HepG2 (cell line): ENCODE results near the gene SYTL3. TPM values are rescaled to one million over a fixed set of nuclear protein-coding genes. Genes with fewer than 3 reads are reported as not detected.

ENCODE experiments used
- ATF2 ChIP-seq: sonication (generic); formaldehyde crosslinking; IDR thresholded peaks from 2 replicates; pipeline ENCODE4 v1.4.0; 2020; ENCODE audit warnings: missing genetic modification reagents
- FOXA1 ChIP-seq, 2 experiments: fragments of 450-650 bp in 1 of 2; sonication (generic) in 1 of 2; formaldehyde crosslinking in 1 of 2; IDR thresholded peaks; 2 replicates each; pipeline versions ENCODE4 v1.4.0 to v1.6.1; 2016 to 2020; ENCODE audit warnings: missing genetic modification reagents in 1 of 2
- FOXA3 ChIP-seq: IDR thresholded peaks from 2 replicates; pipeline ENCODE4 v1.6.1; 2016; ENCODE audit warnings: missing genetic modification reagents, missing compliant biosample characterization
- GFI1 ChIP-seq: sonication (generic); formaldehyde crosslinking; IDR thresholded peaks from 2 replicates; pipeline ENCODE4 v1.5.0; 2020; ENCODE audit warnings: missing genetic modification reagents, mild to moderate bottlenecking, borderline replicate concordance
- HOXA3 ChIP-seq: sonication (generic); formaldehyde crosslinking; IDR thresholded peaks from 2 replicates; pipeline ENCODE4 v1.5.0; 2020; ENCODE audit warnings: missing genetic modification reagents
- RBM22 ChIP-seq: fragments of 200-400 bp; formaldehyde crosslinking; optimal IDR thresholded peaks from 2 replicates; pipeline ENCODE3; 2017; ENCODE audit warnings: mild to moderate bottlenecking, low read length, moderate library complexity
- SAP130 ChIP-seq: IDR thresholded peaks from 2 replicates; pipeline ENCODE4 v1.6.1; 2016; ENCODE audit warnings: low read depth
- ZMYM2 ChIP-seq: sonication (generic); formaldehyde crosslinking; IDR thresholded peaks from 2 replicates; pipeline ENCODE4 v1.8.0; 2022; ENCODE audit warnings: mild to moderate bottlenecking, missing genetic modification reagents
- ZMYM4 ChIP-seq: sonication (generic); formaldehyde crosslinking; IDR thresholded peaks from 2 replicates; pipeline ENCODE4 v1.8.1; 2023; ENCODE audit warnings: mild to moderate bottlenecking, missing genetic modification reagents
- ZNF335 ChIP-seq: sonication (generic); formaldehyde crosslinking; IDR thresholded peaks from 2 replicates; pipeline ENCODE4 v1.4.0; 2020; ENCODE audit warnings: missing genetic modification reagents
- ZNF501 ChIP-seq: sonication (generic); formaldehyde crosslinking; IDR thresholded peaks from 2 replicates; pipeline ENCODE4 v1.5.1; 2020; ENCODE audit warnings: mild to moderate bottlenecking, moderate library complexity, missing genetic modification reagents
- ZNF687 ChIP-seq: sonication (generic); formaldehyde crosslinking; IDR thresholded peaks from 2 replicates; pipeline ENCODE4 v1.5.1; 2020; ENCODE audit warnings: mild to moderate bottlenecking, missing genetic modification reagents, moderate library complexity
- polyA plus RNA-seq, 8 experiments: library from polyadenylated mRNA; depleted of rRNA in 3 of 8; stranded (reverse) in 7 of 8; unstranded in 1 of 8; fragments of >200 nt; fragmentation: Illumina TruSeq in 4 of 8; extraction: Trizol in 4 of 8; gene quantifications; 2 replicates each; pipeline versions ENCODE4 v1.2.1 to v1.2.3, GENCODE V29; 2011 to 2016; ENCODE audit warnings: low read depth in 4 of 8, missing spikeins in 1 of 8, mixed read lengths in 1 of 8; ENCODE audit not compliant: insufficient read depth in 1 of 8
- total RNA-seq, 5 experiments: library from RNA; depleted of rRNA; stranded (reverse); fragments of >200 nt; fragmentation: Illumina TruSeq; extraction: Trizol; gene quantifications; 2 replicates each; pipeline ENCODE4 v1.2.3, GENCODE V29; 2016; ENCODE audit warnings: low read depth in 1 of 5
- TF ChIP-seq, protein P1 (sequence below): IDR thresholded peaks from 2 replicates; pipeline ENCODE4 v1.4.0; 2020; ENCODE audit warnings: mild to moderate bottlenecking, missing genetic modification reagents
- TF ChIP-seq, protein P2 (sequence below): sonication (generic); formaldehyde crosslinking; IDR thresholded peaks from 2 replicates; pipeline ENCODE4 v1.5.0; 2020; ENCODE audit warnings: missing genetic modification reagents

Gene SYTL3
- total and polyA plus RNA-seq, 2 of the 13 experiments (the other 11 are each of a cell fraction or from before 2014, with no cell fraction given), result 0.11 to 0.28 TPM

GRCh38 chr6:158629367-158630221 is 20.3 kb upstream of the SYTL3 start (continued):
- TF ChIP-seq ZMYM4 (CRISPR knock-in tag) (peak; percentile 88), ZMYM2 (0 out of 2 replicates have a peak, but pooled peaks have one; percentile 50), ZNF501 (0 out of 2 replicates have a peak, but pooled peaks have one; percentile 24), RBM22 (peak; percentile 79), SAP130 (CRISPR knock-in tag) (peak; percentile 60), ZNF687 (CRISPR knock-in tag) (peak; percentile 78), FOXA1 (IDR thresholded peaks at IDR 0.05) (no peak), FOXA1 (CRISPR knock-in tag; IDR thresholded peaks at IDR 0.05) (peak; percentile 52), HOXA3 (peak; percentile 79; the same call in 1 of the 2 replicates), FOXA3 (CRISPR knock-in tag) (peak; percentile 39), ATF2 (CRISPR knock-in tag) (peak; percentile 38; the same call in 1 of the 2 replicates), GFI1 (CRISPR knock-in tag) (no peak), ZNF335 (CRISPR knock-in tag) (0 out of 2 replicates have a peak, but pooled peaks have one; percentile 55)
- TF ChIP-seq, protein P1, sequence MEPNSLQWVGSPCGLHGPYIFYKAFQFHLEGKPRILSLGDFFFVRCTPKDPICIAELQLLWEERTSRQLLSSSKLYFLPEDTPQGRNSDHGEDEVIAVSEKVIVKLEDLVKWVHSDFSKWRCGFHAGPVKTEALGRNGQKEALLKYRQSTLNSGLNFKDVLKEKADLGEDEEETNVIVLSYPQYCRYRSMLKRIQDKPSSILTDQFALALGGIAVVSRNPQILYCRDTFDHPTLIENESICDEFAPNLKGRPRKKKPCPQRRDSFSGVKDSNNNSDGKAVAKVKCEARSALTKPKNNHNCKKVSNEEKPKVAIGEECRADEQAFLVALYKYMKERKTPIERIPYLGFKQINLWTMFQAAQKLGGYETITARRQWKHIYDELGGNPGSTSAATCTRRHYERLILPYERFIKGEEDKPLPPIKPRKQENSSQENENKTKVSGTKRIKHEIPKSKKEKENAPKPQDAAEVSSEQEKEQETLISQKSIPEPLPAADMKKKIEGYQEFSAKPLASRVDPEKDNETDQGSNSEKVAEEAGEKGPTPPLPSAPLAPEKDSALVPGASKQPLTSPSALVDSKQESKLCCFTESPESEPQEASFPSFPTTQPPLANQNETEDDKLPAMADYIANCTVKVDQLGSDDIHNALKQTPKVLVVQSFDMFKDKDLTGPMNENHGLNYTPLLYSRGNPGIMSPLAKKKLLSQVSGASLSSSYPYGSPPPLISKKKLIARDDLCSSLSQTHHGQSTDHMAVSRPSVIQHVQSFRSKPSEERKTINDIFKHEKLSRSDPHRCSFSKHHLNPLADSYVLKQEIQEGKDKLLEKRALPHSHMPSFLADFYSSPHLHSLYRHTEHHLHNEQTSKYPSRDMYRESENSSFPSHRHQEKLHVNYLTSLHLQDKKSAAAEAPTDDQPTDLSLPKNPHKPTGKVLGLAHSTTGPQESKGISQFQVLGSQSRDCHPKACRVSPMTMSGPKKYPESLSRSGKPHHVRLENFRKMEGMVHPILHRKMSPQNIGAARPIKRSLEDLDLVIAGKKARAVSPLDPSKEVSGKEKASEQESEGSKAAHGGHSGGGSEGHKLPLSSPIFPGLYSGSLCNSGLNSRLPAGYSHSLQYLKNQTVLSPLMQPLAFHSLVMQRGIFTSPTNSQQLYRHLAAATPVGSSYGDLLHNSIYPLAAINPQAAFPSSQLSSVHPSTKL, result 0 out of 2 replicates have a peak, but pooled peaks have one; percentile 38
- TF ChIP-seq, protein P2, sequence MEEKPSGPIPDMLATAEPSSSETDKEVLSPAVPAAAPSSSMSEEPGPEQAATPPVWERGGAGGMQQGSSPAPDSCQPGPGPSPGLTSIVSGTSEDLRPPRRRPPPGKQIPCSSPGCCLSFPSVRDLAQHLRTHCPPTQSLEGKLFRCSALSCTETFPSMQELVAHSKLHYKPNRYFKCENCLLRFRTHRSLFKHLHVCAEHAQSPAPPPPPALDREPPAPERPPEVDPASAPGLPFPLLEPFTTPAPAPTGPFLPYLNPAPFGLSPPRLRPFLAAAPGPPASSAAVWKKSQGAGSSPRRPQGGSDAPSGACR (CRISPR knock-in tag), result 0 out of 2 replicates have a peak, but pooled peaks have one; percentile 13
